Neural progenitor cell (in vitro differentiated cells): Measurements from ENCODE around the gene TCFL5.

Experiments used
- CTCF ChIP-seq: fragments of 200-600 bp; sonication (generic); IDR thresholded peaks from 2 replicates; pipeline ENCODE4 v1.5.1; 2017; ENCODE audit warnings: antibody characterized with exemption, mild to moderate bottlenecking
- EZH2 ChIP-seq: fragments of 200-600 bp; sonication (generic); IDR thresholded peaks from 2 replicates; pipeline ENCODE4 v1.6.1; 2017; ENCODE audit warnings: antibody characterized with exemption, mild to moderate bottlenecking, moderate library complexity

GRCh38 chr20:62840244-62841197, 21.1 kb downstream of the TCFL5 start:
- TF ChIP-seq CTCF (no peak), EZH2 (no peak)
